Uterus (tissue), 4 donors: ENCODE results near the gene KCNH1. TPM values are rescaled to one million over a fixed set of nuclear protein-coding genes. Genes with fewer than 3 reads are reported as not detected.

Source experiments
- DNase-seq, 2 donors: peaks; one replicate each; pipeline ENCODE4 v3.0.0-alpha.2; 2019 to 2020
- H3K27ac ChIP-seq, 2 donors: fragments of 200-600 bp; sonication (generic); 1 replicate in 1 of 2; 2 replicates in 1 of 2; pipeline ENCODE4 v1.5.1; 2016 to 2018
- H3K27me3 ChIP-seq, 2 donors: fragments of 200-600 bp; sonication (generic); one replicate each; pipeline ENCODE4 v1.5.1; 2018 to 2019; ENCODE audit warnings: control low read depth in 1 of 2
- H3K36me3 ChIP-seq, 2 donors: fragments of 200-600 bp; sonication (generic); one replicate each; pipeline ENCODE4 v1.5.1; 2019; ENCODE audit warnings: control low read depth in 1 of 2
- H3K4me1 ChIP-seq, 2 donors: fragments of 200-600 bp; sonication (generic); one replicate each; pipeline ENCODE4 v1.5.1; 2018 to 2019; ENCODE audit warnings: control low read depth in 1 of 2
- H3K4me3 ChIP-seq, 2 donors: fragments of 200-600 bp; sonication (generic); 1 replicate in 1 of 2; 2 replicates in 1 of 2; pipeline ENCODE4 v1.5.1; 2018 to 2019; ENCODE audit warnings: mild to moderate bottlenecking in 1 of 2
- H3K9me3 ChIP-seq, 2 donors: fragments of 200-600 bp; sonication (generic); one replicate each; pipeline ENCODE4 v1.5.1; 2019; ENCODE audit warnings: control low read depth in 1 of 2
- POLR2A ChIP-seq, 2 donors: fragments of 450-650 bp; IDR thresholded peaks; one replicate each; pipeline ENCODE4 v1.6.1; 2016; ENCODE audit warnings: antibody characterized with exemption in 2 of 2, mild to moderate bottlenecking in 1 of 2, moderate library complexity in 1 of 2
- intact Hi-C: fragments of 100-400 bp; cut with DNase I; formaldehyde crosslinking; loops from one replicate; pipeline ENCODE4 v1.15.1; 2023; ENCODE audit warnings: low total_unique reads
- total RNA-seq, 4 donors: library from RNA; depleted of rRNA in 3 of 4; stranded (reverse); fragments of >200 nt in 3 of 4; gene quantifications; one replicate each; pipeline versions ENCODE4 v1.1.0 to v1.2.4, GENCODE V29; 2014 to 2023
- TF ChIP-seq, protein P1 (sequence below), 4 experiments: fragments of 200-600 bp in 2 of 4; fragments of 450-650 bp in 2 of 4; sonication (generic) in 2 of 4; IDR thresholded peaks; one replicate each; pipeline ENCODE4 v1.5.1; 2016 to 2019; ENCODE audit warnings: antibody characterized with exemption in 4 of 4, mild to moderate bottlenecking in 2 of 4, moderate library complexity in 1 of 4
- donor health status: DM: yes; HTN: yes; CAD: no.

KCNH1 gene
- total RNA-seq, 4 donors from 2014 or later: 1.1 to 1.5 TPM; not detected in 2

DNA sequence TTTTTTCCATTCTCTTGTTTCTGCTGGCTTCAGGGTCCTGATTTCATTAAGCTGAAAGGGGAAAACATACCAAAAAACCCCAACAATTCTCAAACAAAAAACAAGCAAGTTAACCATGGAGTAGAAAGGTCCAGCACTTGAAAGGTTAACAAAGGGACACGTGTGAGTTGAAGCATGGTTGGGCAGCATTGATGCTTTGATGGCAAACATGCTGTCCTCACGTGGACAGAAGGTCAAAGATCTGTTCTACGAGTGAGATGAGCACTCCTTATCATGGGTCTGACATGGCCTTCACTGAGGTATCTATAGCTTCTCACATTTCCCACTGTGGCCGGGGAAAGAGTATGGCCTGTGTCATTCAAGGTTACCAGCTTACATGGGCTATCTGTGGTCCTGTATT, 410.3 kb downstream of the KCNH1 start:
- H3K4me3 ChIP-seq: no peak overlapping the region
- H3K27ac ChIP-seq: no peak overlapping the region
- no peaks in the 10 kb centered on the region for H3K9me3 ChIP-seq
- no peak for DNase-seq
- intact Hi-C loops: no loop called here
- no peaks in the 10 kb centered on the region for H3K27me3 ChIP-seq
- TF ChIP-seq, protein P1, sequence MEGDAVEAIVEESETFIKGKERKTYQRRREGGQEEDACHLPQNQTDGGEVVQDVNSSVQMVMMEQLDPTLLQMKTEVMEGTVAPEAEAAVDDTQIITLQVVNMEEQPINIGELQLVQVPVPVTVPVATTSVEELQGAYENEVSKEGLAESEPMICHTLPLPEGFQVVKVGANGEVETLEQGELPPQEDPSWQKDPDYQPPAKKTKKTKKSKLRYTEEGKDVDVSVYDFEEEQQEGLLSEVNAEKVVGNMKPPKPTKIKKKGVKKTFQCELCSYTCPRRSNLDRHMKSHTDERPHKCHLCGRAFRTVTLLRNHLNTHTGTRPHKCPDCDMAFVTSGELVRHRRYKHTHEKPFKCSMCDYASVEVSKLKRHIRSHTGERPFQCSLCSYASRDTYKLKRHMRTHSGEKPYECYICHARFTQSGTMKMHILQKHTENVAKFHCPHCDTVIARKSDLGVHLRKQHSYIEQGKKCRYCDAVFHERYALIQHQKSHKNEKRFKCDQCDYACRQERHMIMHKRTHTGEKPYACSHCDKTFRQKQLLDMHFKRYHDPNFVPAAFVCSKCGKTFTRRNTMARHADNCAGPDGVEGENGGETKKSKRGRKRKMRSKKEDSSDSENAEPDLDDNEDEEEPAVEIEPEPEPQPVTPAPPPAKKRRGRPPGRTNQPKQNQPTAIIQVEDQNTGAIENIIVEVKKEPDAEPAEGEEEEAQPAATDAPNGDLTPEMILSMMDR (IDR thresholded peaks at IDR 0.05): no peak
- no peak for TF ChIP-seq POLR2A (IDR thresholded peaks at IDR 0.05)
- H3K36me3 ChIP-seq: no peaks in the 10 kb centered on the region
- H3K4me1 ChIP-seq: no peaks in the 10 kb centered on the region

DNA sequence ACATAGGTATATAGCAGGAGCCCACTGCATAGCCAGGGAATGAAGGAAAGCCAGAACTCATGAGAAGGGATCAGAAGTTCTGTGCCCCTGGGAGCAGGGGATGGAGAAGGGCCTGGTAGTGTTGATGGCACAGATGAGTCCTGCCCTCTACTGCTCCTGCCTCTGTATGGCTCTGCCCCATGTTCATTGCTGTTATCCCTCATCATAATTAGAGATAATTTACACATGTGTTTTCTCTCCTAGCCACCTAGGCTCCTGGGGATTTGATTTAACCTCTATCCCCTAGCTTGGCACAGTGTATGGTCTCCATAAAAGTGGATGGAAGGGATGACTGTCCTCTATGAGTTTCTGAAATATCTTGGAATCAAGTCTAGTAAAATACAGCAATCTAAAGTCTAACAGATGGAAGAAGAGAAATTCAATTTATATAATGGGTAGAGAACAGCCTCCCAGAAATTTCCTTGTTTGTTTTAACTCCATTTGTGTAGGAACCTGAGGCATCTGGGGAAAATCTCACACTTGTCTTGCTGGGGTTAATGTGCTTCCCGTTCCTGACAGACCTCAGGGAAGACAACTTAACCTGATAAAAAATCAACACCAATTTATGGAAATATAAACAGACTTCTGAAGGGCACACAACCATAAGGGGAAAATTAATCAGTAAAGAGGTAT, 411.4 kb downstream of the KCNH1 start:
- no peaks in the 10 kb centered on the region for H3K36me3 ChIP-seq
- no peak for TF ChIP-seq POLR2A (IDR thresholded peaks at IDR 0.05)
- TF ChIP-seq, protein P1 (IDR thresholded peaks at IDR 0.05): no peak
- no peaks in the 10 kb centered on the region for H3K4me1 ChIP-seq
- intact Hi-C loops: no loop called here
- no peaks in the 10 kb centered on the region for H3K9me3 ChIP-seq
- DNase-seq: no peak
- no peak overlapping the region for H3K4me3 ChIP-seq
- no peak overlapping the region for H3K27ac ChIP-seq
- no peaks in the 10 kb centered on the region for H3K27me3 ChIP-seq

DNA sequence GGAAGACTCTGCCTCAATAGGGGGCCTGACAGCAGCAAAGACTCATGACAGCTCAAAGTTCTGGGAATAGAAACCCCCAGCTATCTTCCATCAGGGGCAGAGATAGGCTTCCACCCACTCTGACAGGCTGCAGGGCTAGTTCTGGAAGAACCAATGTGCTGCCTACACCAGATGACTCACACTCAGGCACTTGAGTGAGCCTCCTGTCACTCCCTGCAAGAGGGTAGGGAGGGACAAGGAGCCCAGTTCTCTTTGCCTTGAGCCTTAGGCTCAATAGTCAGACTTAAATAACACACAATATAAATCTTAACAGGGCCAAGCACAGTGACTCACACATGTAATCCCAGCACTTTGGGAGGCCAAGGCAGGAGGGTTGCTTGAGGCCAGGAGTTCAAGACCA, 418.9 kb downstream of the KCNH1 start:
- TF ChIP-seq, protein P1 (IDR thresholded peaks at IDR 0.05): no peak
- no peak for TF ChIP-seq POLR2A (IDR thresholded peaks at IDR 0.05)
- no peak for DNase-seq
- H3K4me3 ChIP-seq: no peak overlapping the region
- intact Hi-C loops: no loop called here
- no peaks in the 10 kb centered on the region for H3K27me3 ChIP-seq
- H3K4me1 ChIP-seq: no peaks in the 10 kb centered on the region
- H3K36me3 ChIP-seq: no peaks in the 10 kb centered on the region
- H3K27ac ChIP-seq: no peak overlapping the region
- H3K9me3 ChIP-seq: no peaks in the 10 kb centered on the region

DNA sequence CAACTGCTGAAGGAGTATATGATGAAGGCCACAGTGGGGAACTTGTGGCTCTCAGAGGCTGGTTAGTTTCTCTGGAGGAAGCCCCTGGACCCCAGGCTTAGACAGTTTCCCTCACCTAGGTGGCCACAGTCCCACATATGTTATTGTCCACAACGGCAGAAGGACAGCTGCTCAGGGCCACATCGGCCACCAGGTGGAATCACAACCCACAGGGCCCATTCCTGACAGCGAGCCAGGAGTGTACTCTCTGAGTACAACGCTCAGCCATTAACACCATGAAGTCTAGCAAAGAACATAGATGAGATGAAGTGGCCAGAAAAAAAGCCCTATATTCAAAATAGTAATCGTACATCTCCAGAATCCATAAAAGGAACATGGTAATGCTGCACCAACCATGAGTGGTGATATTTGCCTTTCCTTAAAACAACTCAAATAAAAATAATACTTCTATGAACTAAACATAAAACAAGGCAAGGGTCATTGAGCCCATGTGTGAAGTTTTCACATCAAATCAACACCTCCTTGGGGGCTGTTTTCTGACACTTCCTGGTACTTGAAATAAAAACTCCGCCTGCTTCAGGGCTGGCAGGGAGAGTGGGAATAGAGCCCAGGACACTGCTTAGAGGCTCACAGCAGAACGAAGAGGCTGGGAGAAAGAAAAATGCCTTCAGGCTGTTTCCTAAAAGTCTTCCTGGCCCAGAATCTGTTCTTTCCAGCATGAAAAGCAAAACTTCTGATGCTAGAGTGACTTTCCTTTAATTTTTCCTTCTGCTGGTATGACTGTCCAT, 421.9 kb downstream of the KCNH1 start:
- Histone ChIP-seq H3K36me3 (no peaks in the 10 kb centered on the region), H3K9me3 (no peaks in the 10 kb centered on the region), H3K4me1 (no peaks in the 10 kb centered on the region), H3K27me3 (no peaks in the 10 kb centered on the region), H3K27ac (no peak overlapping the region), H3K4me3 (no peak overlapping the region)
- intact Hi-C loops: no loop called here
- TF ChIP-seq POLR2A (IDR thresholded peaks at IDR 0.05): no peak
- TF ChIP-seq, protein P1 (IDR thresholded peaks at IDR 0.05): no peak
- DNase-seq: no peak

GRCh38 chr1:210709701-210710100, 424.2 kb downstream of the KCNH1 start:
- intact Hi-C loops: no loop called here
- no peaks in the 10 kb centered on the region for H3K9me3 ChIP-seq
- no peaks in the 10 kb centered on the region for H3K36me3 ChIP-seq
- no peak overlapping the region for H3K27ac ChIP-seq
- H3K27me3 ChIP-seq: no peaks in the 10 kb centered on the region
- no peak for DNase-seq
- no peak overlapping the region for H3K4me3 ChIP-seq
- H3K4me1 ChIP-seq: no peaks in the 10 kb centered on the region
- TF ChIP-seq POLR2A (IDR thresholded peaks at IDR 0.05): no peak
- TF ChIP-seq, protein P1 (IDR thresholded peaks at IDR 0.05): no peak
